Esophagus muscularis mucosa (tissue), 4 donors: ENCODE results near the gene HOXB9. TPM values are rescaled to one million over a fixed set of nuclear protein-coding genes. Genes with fewer than 3 reads are reported as not detected.
A peak's percentile ranks its signal among the peaks of the same experiment; 100 is the strongest.

Source experiments
- DNase-seq: peaks from one replicate; pipeline ENCODE4 v3.0.0-alpha.2; 2017; ENCODE audit errors: extremely low spot score
- H3K27ac ChIP-seq, 4 donors: fragments of 200-600 bp; sonication (generic); replicated peaks in 1 of 4; 1 replicate in 3 of 4; 2 replicates in 1 of 4; pipeline ENCODE4 v1.5.1; 2016 to 2019; ENCODE audit warnings: mild to moderate bottlenecking in 1 of 4
- H3K27me3 ChIP-seq, 4 donors: fragments of 200-600 bp; sonication (generic); one replicate each; pipeline versions ENCODE4 v1.5.1 to v1.6.0; 2016 to 2019
- H3K36me3 ChIP-seq, 4 donors: fragments of 200-600 bp; sonication (generic); one replicate each; pipeline ENCODE4 v1.5.1; 2016 to 2019
- H3K4me1 ChIP-seq, 4 donors: fragments of 200-600 bp; sonication (generic); one replicate each; pipeline ENCODE4 v1.5.1; 2016 to 2019
- H3K4me3 ChIP-seq, 4 donors: fragments of 200-600 bp; sonication (generic); 1 replicate in 2 of 4; 2 replicates in 2 of 4; pipeline ENCODE4 v1.5.1; 2016 to 2019; ENCODE audit warnings: mild to moderate bottlenecking in 4 of 4, moderate library complexity in 1 of 4
- H3K9me3 ChIP-seq, 4 donors: fragments of 200-600 bp; sonication (generic); 1 replicate in 3 of 4; 2 replicates in 1 of 4; pipeline ENCODE4 v1.5.1; 2016 to 2019
- EP300 ChIP-seq: sonication (generic); formaldehyde crosslinking; IDR thresholded peaks from one replicate; pipeline ENCODE4 v1.6.1; 2017; ENCODE audit warnings: antibody characterized with exemption
- POLR2A ChIP-seq: fragments of 450-650 bp; IDR thresholded peaks from one replicate; pipeline ENCODE4 v1.6.1; 2017; ENCODE audit warnings: antibody characterized with exemption, moderate library complexity, mild to moderate bottlenecking, low read depth
- POLR2AphosphoS5 ChIP-seq, 2 donors: sonication (generic); formaldehyde crosslinking; IDR thresholded peaks; one replicate each; pipeline ENCODE4 v1.6.1; 2017; ENCODE audit warnings: antibody characterized with exemption in 2 of 2
- WGBS: methylation state at CpG from one replicate; pipeline ENCODE4 v1.1.5; 2018; 5-methylcytosine and 5-hydroxymethylcytosine counted together
- intact Hi-C: fragments of 100-400 bp; cut with DNase I; formaldehyde crosslinking; loops from one replicate; pipeline ENCODE4 v1.15.1; 2023
- total RNA-seq, 4 donors: library from RNA; depleted of rRNA; stranded (reverse); fragments of >200 nt; gene quantifications; one replicate each; pipeline versions ENCODE4 v1.1.0 to v1.2.1, GENCODE V29; 2016
- TF ChIP-seq, protein P1 (sequence below), 3 experiments: fragments of 200-600 bp in 2 of 3; fragments of 450-650 bp in 1 of 3; sonication (generic) in 2 of 3; IDR thresholded peaks; one replicate each; pipeline ENCODE4 v1.5.1; 2017 to 2019; ENCODE audit warnings: antibody characterized with exemption in 3 of 3, mild to moderate bottlenecking in 2 of 3, moderate library complexity in 1 of 3

Gene HOXB9
- total RNA-seq, 4 donors from 2014 or later = not detected

DNA sequence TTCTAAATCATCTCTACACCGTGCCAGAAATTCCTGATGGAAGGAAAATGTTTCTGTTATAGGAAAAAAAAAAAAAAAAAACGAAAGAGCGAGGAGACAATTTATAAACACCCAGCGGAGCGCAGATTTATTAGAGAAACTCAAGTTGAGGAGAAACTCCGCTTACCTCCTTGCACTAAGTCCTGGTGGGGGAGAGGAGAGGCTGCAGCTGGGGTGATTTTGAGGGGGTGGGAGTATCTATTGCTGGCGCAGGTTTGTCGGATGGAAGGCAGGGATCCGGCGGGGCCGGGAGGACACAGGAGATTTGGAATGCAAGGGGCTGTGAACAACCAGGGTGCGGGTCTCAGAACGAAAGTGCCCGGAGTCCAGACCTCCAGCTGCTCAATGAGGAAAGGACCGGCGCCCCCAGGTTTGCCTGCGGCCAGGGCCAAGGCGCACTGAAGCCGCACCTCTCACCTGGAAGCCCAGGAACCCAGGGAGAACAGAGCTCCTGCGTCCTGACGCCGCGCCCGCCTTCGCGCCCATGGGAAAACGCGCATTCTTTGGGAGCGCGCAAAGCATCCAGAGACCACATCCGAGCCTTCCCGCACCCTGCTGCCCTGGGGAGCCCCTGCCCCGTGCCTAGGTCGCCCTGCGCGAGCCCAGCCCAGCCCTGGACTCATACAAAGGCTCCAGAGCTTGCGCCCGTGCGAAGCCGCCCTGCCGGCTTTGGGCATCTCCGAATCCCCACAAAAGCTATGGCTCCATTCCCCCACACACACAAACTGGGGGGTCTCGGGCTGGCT lies 8.5 kb downstream of the HOXB9 start:
- no peaks in the 10 kb centered on the region for H3K36me3 ChIP-seq
- peaks cover 21 to 46% (median 39%) of the 10 kb centered on the region in 4 donors for H3K4me1 ChIP-seq
- WGBS = 6% methylated on average over 30 of the region's 43 CpGs
- no peaks in the 10 kb centered on the region for H3K9me3 ChIP-seq
- TF ChIP-seq EP300 (no peak), POLR2A (no peak), POLR2AphosphoS5 (IDR thresholded peaks at IDR 0.05) (no peak)
- TF ChIP-seq, protein P1, sequence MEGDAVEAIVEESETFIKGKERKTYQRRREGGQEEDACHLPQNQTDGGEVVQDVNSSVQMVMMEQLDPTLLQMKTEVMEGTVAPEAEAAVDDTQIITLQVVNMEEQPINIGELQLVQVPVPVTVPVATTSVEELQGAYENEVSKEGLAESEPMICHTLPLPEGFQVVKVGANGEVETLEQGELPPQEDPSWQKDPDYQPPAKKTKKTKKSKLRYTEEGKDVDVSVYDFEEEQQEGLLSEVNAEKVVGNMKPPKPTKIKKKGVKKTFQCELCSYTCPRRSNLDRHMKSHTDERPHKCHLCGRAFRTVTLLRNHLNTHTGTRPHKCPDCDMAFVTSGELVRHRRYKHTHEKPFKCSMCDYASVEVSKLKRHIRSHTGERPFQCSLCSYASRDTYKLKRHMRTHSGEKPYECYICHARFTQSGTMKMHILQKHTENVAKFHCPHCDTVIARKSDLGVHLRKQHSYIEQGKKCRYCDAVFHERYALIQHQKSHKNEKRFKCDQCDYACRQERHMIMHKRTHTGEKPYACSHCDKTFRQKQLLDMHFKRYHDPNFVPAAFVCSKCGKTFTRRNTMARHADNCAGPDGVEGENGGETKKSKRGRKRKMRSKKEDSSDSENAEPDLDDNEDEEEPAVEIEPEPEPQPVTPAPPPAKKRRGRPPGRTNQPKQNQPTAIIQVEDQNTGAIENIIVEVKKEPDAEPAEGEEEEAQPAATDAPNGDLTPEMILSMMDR (IDR thresholded peaks at IDR 0.05) = no peak
- no peak overlapping the region for H3K27ac ChIP-seq
- no peak overlapping the region for H3K4me3 ChIP-seq
- intact Hi-C loops = loop anchor here (5.0 kb wide), 1 partner anchor 280 kb away; no protein-coding TSS in a partner anchor
- peaks cover 19 to 100% (median 96%) of the 10 kb centered on the region in 4 donors for H3K27me3 ChIP-seq
- DNase-seq = no peak

DNA sequence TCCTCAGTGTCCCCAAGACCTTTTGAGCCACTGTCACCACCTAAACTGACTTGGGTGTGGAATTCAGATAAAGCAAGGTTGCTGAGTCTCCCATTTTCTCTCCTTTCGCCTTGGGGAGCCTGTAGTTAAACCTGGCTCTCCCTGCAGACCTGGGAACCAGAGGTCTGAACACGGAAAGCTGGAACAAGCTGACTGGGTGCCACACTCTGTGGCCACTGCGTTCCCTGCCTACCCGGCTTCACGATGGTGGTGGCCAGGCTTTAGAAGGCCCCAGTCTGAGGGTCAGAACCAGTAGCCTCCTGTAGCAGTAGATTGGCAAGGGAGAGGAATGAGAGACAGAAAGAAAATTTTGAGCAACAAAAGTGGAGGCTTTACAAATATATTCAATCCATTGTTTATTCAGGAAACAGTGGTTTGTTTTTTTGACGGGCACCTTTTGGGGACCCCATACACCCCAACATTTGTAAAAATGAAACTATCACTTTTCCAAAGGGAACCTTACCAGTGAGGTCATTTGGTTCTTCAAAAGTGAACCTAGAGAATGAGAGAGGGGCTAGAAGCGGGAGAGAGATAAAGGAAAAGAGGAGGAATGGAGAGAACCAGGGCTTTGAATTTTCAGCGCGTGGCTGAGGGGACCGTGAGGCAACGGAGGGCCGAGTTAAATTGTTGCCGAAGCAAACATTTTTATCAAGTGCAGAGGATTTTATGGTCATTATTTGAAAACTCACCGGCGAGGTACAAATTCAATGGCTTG lies 9.3 kb downstream of the HOXB9 start:
- H3K4me1 ChIP-seq = peaks cover 29 to 54% (median 46%) of the 10 kb centered on the region in 4 donors
- TF ChIP-seq EP300 = no peak
- 18% methylated on average over 15 of the region's 15 CpGs for WGBS
- H3K27me3 ChIP-seq = peaks cover 23 to 100% (median 96%) of the 10 kb centered on the region in 4 donors
- no peak for DNase-seq
- intact Hi-C loops = loop anchor here (5.0 kb wide), 1 partner anchor 280 kb away; no protein-coding TSS in a partner anchor
- no peak overlapping the region for H3K27ac ChIP-seq
- H3K36me3 ChIP-seq = no peaks in the 10 kb centered on the region
- H3K4me3 ChIP-seq = no peak overlapping the region
- H3K9me3 ChIP-seq = no peaks in the 10 kb centered on the region

DNA sequence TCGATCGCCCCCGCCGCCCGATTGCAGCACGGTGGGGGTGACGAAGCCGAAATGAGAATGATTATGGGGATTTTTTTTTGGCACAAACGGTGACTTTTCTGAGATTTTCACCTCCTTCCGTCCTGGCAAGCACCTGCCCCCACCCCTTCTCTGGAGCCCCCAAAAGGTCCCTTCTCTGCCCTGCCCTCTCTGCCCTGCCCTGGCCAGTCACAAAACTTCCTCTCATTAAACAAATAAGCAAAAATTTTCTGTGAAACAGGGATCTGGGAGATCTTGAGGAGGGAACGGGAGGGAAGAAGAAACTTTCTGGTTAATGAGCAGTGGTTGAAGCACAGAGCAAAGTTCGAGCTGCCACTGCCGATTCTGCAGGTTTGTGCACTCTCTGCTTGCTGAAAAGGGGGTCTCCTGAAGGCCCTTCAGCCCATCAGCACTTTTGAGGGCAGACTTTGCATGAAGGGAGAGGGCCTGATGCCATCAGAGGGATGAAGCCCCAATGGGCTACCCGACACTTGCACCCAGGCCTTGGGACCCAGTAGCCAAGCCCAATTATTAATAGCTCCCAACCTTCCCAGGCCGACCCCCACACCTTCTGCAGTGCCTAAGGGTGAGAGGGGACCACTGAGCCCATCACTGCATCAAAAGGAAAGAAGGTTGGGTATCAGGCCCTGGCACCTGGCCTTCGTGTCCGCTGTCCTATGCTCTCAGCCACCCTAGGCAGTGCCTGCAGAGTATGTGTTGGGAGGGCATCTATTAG lies 10.0 kb downstream of the HOXB9 start:
- TF ChIP-seq EP300 (no peak), POLR2AphosphoS5 (IDR thresholded peaks at IDR 0.05) (no peak), POLR2A (no peak)
- TF ChIP-seq, protein P1 (IDR thresholded peaks at IDR 0.05) = no peak
- Histone ChIP-seq H3K36me3 (no peaks in the 10 kb centered on the region), H3K4me1 (peaks cover 36 to 61% (median 54%) of the 10 kb centered on the region in 4 donors), H3K9me3 (no peaks in the 10 kb centered on the region), H3K4me3 (no peak overlapping the region), H3K27me3 (peaks cover 31 to 100% (median 94%) of the 10 kb centered on the region in 4 donors), H3K27ac (no peak overlapping the region)
- WGBS = 17% methylated on average over 17 of the region's 17 CpGs
- no peak for DNase-seq
- intact Hi-C loops = loop anchor here (5.0 kb wide), 1 partner anchor 279 kb away; no protein-coding TSS in a partner anchor

DNA sequence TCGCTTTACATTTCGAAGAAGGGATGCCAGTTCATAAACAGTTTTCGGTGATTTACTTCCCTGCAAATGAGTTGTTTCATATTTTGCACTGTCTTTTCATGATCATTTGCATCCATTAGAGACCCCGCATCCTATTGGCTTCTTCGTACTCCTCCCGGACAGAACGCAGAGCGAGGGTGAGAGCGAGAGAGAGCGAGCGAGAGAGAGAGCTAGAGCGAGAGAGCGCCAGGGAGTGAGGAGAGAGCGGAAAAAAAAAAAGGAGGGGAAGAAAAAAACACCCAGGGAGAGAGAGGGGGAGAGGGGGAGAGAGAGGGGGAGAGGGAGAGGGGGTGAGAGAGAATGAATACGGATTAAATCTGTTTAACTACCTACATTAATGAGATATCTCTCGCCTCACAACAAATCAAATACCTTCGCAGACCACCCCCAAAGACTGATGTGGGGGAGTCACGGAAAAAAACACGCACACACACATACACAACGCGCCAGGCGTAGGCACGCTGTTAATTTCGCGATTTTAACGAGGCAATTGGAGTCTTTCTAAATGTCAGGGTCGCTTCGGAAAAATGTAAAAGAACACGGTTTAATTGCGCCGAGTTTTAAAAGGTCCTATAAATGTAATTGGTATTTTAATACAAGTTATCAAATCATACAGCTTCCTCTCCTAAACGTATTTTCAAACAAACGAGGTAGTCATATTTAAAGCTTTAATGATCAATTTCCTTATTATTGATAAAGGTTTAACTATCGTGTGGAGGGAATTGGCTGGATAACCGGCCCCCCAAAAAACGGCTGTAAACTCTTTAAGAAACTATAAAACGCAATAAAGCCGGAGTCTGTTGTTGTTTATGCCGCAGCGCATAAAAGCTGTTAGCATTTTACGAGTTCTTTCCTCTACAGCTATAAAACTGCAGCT lies 10.9 kb downstream of the HOXB9 start, which contains the start of gene HOXB8:
Gene HOXB8, minus strand, starts transcription at position 246 of the 916 bp plus-strand sequence. CDS start 588 bp downstream, outside the sequence.
- H3K27me3 ChIP-seq = peaks cover 37 to 100% (median 94%) of the 10 kb centered on the region in 4 donors

More for the DNA sequence above, 10.9 kb downstream of the HOXB9 start, which contains the start of gene HOXB8:
- H3K27ac ChIP-seq = no peak within 1 kb of the TSS
- no peak for DNase-seq
- intact Hi-C loops = loop anchor here (5.0 kb wide), 1 partner anchor 278 kb away; no protein-coding TSS in a partner anchor
- 12% methylated on average over 41 of the region's 41 CpGs for WGBS
- H3K9me3 ChIP-seq = no peaks in the 10 kb centered on the region
- peak within 1 kb of the TSS in 3 of 4 donors; percentile 6 to 37 (median 11) for H3K4me3 ChIP-seq
- peaks cover 45 to 70% (median 62%) of the 10 kb centered on the region in 4 donors for H3K4me1 ChIP-seq
- H3K36me3 ChIP-seq = no peaks in the 10 kb centered on the region
- TF ChIP-seq POLR2A = no peak
- TF ChIP-seq, protein P1 (IDR thresholded peaks at IDR 0.05) = no peak
